22Rv1 (cell line): Measurements from ENCODE around the gene ARG2.

ENCODE experiments used
- ZFX ChIP-seq: fragments of 450-650 bp; IDR thresholded peaks from 2 replicates; pipeline ENCODE4 v1.6.1; 2017; ENCODE audit warnings: antibody characterized with exemption, borderline replicate concordance
- TF ChIP-seq, protein P1 (sequence below): fragments of 450-650 bp; IDR thresholded peaks from 2 replicates; pipeline ENCODE4 v1.5.1; 2017; ENCODE audit warnings: mild to moderate bottlenecking

DNA sequence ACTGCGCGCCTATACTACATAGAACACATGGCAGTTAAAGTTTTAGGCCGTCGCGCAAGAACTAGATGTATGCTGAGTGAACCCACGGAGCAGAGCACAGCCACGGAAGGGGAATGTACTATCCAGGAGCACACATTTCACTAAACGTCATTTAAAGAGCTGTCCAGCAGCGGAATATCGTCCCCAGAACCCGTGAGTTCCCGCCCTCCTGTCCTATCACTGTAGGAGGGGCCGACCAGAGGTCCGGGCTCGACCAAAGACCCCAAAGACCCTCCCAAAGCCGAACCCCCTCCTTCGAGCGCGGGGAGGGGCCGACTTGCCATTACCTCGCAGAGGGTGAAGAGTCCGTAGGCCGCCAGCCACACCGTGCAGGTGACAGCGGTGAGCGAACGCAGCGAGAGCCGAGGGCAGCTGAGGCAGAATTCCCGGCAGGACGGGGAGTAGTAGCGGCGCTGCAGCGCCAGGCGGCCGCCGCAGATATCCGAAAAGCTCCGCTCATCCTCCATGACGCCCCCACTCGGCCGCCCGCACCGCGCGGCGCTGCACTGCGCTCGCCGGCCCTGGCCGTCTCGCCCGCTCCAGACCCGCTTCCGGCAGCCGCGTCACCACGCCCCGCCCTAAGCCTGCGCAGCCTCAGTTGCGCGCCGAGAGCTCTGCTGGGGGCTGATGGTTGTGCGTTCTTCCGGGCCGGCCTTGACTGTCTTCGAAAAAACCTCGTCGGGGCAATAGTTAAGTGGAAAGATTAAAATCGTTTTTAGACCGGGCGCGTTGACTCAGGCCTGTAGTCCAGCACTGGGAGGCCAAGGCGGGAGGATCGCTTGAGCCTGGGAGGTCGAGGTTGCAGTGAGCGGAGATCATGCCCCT lies 19.8 kb upstream of the ARG2 start, which contains the start of gene PIGH:
- TF ChIP-seq, protein P1, sequence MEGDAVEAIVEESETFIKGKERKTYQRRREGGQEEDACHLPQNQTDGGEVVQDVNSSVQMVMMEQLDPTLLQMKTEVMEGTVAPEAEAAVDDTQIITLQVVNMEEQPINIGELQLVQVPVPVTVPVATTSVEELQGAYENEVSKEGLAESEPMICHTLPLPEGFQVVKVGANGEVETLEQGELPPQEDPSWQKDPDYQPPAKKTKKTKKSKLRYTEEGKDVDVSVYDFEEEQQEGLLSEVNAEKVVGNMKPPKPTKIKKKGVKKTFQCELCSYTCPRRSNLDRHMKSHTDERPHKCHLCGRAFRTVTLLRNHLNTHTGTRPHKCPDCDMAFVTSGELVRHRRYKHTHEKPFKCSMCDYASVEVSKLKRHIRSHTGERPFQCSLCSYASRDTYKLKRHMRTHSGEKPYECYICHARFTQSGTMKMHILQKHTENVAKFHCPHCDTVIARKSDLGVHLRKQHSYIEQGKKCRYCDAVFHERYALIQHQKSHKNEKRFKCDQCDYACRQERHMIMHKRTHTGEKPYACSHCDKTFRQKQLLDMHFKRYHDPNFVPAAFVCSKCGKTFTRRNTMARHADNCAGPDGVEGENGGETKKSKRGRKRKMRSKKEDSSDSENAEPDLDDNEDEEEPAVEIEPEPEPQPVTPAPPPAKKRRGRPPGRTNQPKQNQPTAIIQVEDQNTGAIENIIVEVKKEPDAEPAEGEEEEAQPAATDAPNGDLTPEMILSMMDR: peak; percentile 83
- no peak for TF ChIP-seq ZFX
